Measurements from ENCODE around the gene KIAA1549. TPM values are rescaled to one million over a fixed set of nuclear protein-coding genes. Genes with fewer than 3 reads are reported as not detected.

KIAA1549 gene
- total RNA-seq, 1 donor = 3.3 TPM

GRCh38 chr7:138864667-138865066, 116.5 kb downstream of the KIAA1549 start:
- TF ChIP-seq, protein P1, sequence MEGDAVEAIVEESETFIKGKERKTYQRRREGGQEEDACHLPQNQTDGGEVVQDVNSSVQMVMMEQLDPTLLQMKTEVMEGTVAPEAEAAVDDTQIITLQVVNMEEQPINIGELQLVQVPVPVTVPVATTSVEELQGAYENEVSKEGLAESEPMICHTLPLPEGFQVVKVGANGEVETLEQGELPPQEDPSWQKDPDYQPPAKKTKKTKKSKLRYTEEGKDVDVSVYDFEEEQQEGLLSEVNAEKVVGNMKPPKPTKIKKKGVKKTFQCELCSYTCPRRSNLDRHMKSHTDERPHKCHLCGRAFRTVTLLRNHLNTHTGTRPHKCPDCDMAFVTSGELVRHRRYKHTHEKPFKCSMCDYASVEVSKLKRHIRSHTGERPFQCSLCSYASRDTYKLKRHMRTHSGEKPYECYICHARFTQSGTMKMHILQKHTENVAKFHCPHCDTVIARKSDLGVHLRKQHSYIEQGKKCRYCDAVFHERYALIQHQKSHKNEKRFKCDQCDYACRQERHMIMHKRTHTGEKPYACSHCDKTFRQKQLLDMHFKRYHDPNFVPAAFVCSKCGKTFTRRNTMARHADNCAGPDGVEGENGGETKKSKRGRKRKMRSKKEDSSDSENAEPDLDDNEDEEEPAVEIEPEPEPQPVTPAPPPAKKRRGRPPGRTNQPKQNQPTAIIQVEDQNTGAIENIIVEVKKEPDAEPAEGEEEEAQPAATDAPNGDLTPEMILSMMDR (IDR thresholded peaks at IDR 0.05; ENCODE audit: extremely low read depth, low read depth, low read length) = no peak
- Histone ChIP-seq H4K20me1 (ENCODE audit: insufficient read depth, low read length) (no peaks in the 10 kb centered on the region), H3K4me1 (ENCODE audit: insufficient read depth, low read length) (peaks cover 6% of the 10 kb centered on the region), H3K36me3 (ENCODE audit: insufficient read depth, low read length) (no peaks in the 10 kb centered on the region), H3K4me3 (ENCODE audit: insufficient read depth, low read length) (no peak overlapping the region), H3K79me2 (ENCODE audit: insufficient read depth, low read length) (no peaks in the 10 kb centered on the region), H3K9me3 (ENCODE audit: low read depth, low read length) (no peaks in the 10 kb centered on the region), H3K27me3 (ENCODE audit: insufficient read depth, low read length) (no peaks in the 10 kb centered on the region), H3K4me2 (ENCODE audit: insufficient read depth, low read length) (no peak overlapping the region), H2AFZ (ENCODE audit: low read length) (no peak overlapping the region), H3K27ac (ENCODE audit: low read depth, low read length) (peak overlapping the region; percentile 1)
- peak; percentile 97 for DNase-seq (ENCODE audit: insufficient read length, low spot score, missing footprints)

GRCh38 chr7:138863931-138864330, 117.3 kb downstream of the KIAA1549 start:
- no peaks in the 10 kb centered on the region for H3K9me3 ChIP-seq (ENCODE audit: low read depth, low read length)
- DNase-seq (ENCODE audit: insufficient read length, low spot score, missing footprints) = no peak
- H3K4me1 ChIP-seq (ENCODE audit: insufficient read depth, low read length) = peaks cover 6% of the 10 kb centered on the region
- no peaks in the 10 kb centered on the region for H3K79me2 ChIP-seq (ENCODE audit: insufficient read depth, low read length)
- H4K20me1 ChIP-seq (ENCODE audit: insufficient read depth, low read length) = no peaks in the 10 kb centered on the region
- no peaks in the 10 kb centered on the region for H3K27me3 ChIP-seq (ENCODE audit: insufficient read depth, low read length)
- no peak overlapping the region for H3K4me3 ChIP-seq (ENCODE audit: insufficient read depth, low read length)
- H2AFZ ChIP-seq (ENCODE audit: low read length) = no peak overlapping the region
- peak overlapping the region; percentile 1 for H3K27ac ChIP-seq (ENCODE audit: low read depth, low read length)
- H3K36me3 ChIP-seq (ENCODE audit: insufficient read depth, low read length) = no peaks in the 10 kb centered on the region
- TF ChIP-seq, protein P1 (IDR thresholded peaks at IDR 0.05; ENCODE audit: extremely low read depth, low read depth, low read length) = no peak
- H3K4me2 ChIP-seq (ENCODE audit: insufficient read depth, low read length) = no peak overlapping the region

- Histone ChIP-seq H3K27me3 (ENCODE audit: insufficient read depth, low read length) (no peaks in the 10 kb centered on the region), H4K20me1 (ENCODE audit: insufficient read depth, low read length) (no peaks in the 10 kb centered on the region), H3K4me1 (ENCODE audit: insufficient read depth, low read length) (peaks cover 6% of the 10 kb centered on the region), H3K27ac (ENCODE audit: low read depth, low read length) (no peak overlapping the region), H3K4me2 (ENCODE audit: insufficient read depth, low read length) (no peak overlapping the region), H3K79me2 (ENCODE audit: insufficient read depth, low read length) (no peaks in the 10 kb centered on the region), H3K36me3 (ENCODE audit: insufficient read depth, low read length) (no peaks in the 10 kb centered on the region), H3K4me3 (ENCODE audit: insufficient read depth, low read length) (no peak overlapping the region), H3K9me3 (ENCODE audit: low read depth, low read length) (no peaks in the 10 kb centered on the region), H2AFZ (ENCODE audit: low read length) (no peak overlapping the region)
- no peak for DNase-seq (ENCODE audit: insufficient read length, low spot score, missing footprints)
- TF ChIP-seq, protein P1 (IDR thresholded peaks at IDR 0.05; ENCODE audit: extremely low read depth, low read depth, low read length) = no peak
These were observed 120.1 kb downstream of the KIAA1549 start for GRCh38 chr7:138861051-138861450.

DNA sequence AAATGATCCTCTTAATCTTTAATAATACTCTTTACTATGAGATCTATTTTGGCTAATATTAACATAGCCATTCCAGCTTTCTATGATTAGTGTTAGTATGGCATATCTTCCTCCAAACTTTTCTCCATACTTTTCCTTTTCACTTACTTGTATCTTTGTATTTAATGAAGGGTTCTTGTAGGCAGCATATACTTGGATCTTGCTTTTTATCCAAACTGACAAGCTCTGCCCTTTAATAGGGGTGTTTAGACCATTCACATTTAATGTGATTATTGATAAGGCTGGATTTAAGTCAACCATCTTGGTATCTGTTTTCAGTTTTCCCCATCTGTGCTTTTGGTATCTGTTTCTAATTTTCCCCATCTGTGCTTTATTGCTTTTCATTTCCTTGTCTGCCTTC, 123.5 kb downstream of the KIAA1549 start:
- DNase-seq (ENCODE audit: insufficient read length, low spot score, missing footprints) = no peak
- Histone ChIP-seq H3K27me3 (ENCODE audit: insufficient read depth, low read length) (no peaks in the 10 kb centered on the region), H3K36me3 (ENCODE audit: insufficient read depth, low read length) (no peaks in the 10 kb centered on the region), H2AFZ (ENCODE audit: low read length) (no peak overlapping the region), H3K27ac (ENCODE audit: low read depth, low read length) (no peak overlapping the region), H3K4me2 (ENCODE audit: insufficient read depth, low read length) (no peak overlapping the region), H3K4me3 (ENCODE audit: insufficient read depth, low read length) (no peak overlapping the region), H4K20me1 (ENCODE audit: insufficient read depth, low read length) (no peaks in the 10 kb centered on the region), H3K9me3 (ENCODE audit: low read depth, low read length) (no peaks in the 10 kb centered on the region), H3K79me2 (ENCODE audit: insufficient read depth, low read length) (no peaks in the 10 kb centered on the region), H3K4me1 (ENCODE audit: insufficient read depth, low read length) (no peaks in the 10 kb centered on the region)
- TF ChIP-seq, protein P1 (IDR thresholded peaks at IDR 0.05; ENCODE audit: extremely low read depth, low read depth, low read length) = no peak

Measured in osteoblast (primary cell).